Neutrophil (primary cell): ENCODE measurements around the gene C12orf60.

Experiments used
- H3K27ac ChIP-seq: fragments of 200-600 bp; sonication (generic); 2 replicates; pipeline ENCODE4 v1.5.1; 2016; ENCODE audit warnings: mild to moderate bottlenecking, moderate library complexity
- H3K27me3 ChIP-seq: fragments of 200-600 bp; sonication (generic); 2 replicates; pipeline ENCODE4 v1.6.0; 2016; ENCODE audit warnings: mild to moderate bottlenecking
- H3K36me3 ChIP-seq: fragments of 200-600 bp; sonication (generic); 2 replicates; pipeline ENCODE4 v1.5.1; 2017
- H3K4me1 ChIP-seq, 2 experiments: fragments of 200-600 bp in 1 of 2; sonication (generic) in 1 of 2; 1 replicate in 1 of 2; 2 replicates in 1 of 2; pipeline versions ENCODE4 v1.5.1 to v1.6.1; 2013 to 2016; ENCODE audit warnings: low read depth in 1 of 2, low read length in 1 of 2, mild to moderate bottlenecking in 1 of 2, moderate library complexity in 1 of 2; ENCODE audit not compliant: control insufficient read depth in 1 of 2, insufficient read depth in 1 of 2
- H3K4me3 ChIP-seq, 2 experiments: fragments of 200-600 bp in 1 of 2; sonication (generic) in 1 of 2; 1 replicate in 1 of 2; 2 replicates in 1 of 2; pipeline ENCODE4 v1.5.1; 2013 to 2016; ENCODE audit warnings: low read depth in 1 of 2, low read length in 1 of 2, mild to moderate bottlenecking in 1 of 2, moderate library complexity in 1 of 2
- H3K9me3 ChIP-seq: fragments of 200-600 bp; sonication (generic); 2 replicates; pipeline ENCODE4 v1.5.1; 2016
- CTCF ChIP-seq: fragments of 200-600 bp; sonication (generic); IDR thresholded peaks from 2 replicates; pipeline ENCODE4 v1.5.1; 2016; ENCODE audit warnings: antibody characterized with exemption

C12orf60 gene

GRCh38 chr12:14767617-14768016 lies 35.9 kb upstream of the C12orf60 start:
- H3K9me3 ChIP-seq: no peaks in the 10 kb centered on the region
- H3K27ac ChIP-seq: no peak overlapping the region
- peaks cover 17% of the 10 kb centered on the region for H3K27me3 ChIP-seq
- H3K36me3 ChIP-seq: peaks cover 1% of the 10 kb centered on the region
- TF ChIP-seq CTCF: no peak
- no peak overlapping the region for H3K4me3 ChIP-seq
- H3K4me1 ChIP-seq: peaks cover 61 to 63% of the 10 kb centered on the region in 2 experiments

GRCh38 chr12:14768823-14769405 lies 34.6 kb upstream of the C12orf60 start:
- peak overlapping the region; percentile 89 to 98 for H3K4me3 ChIP-seq

GRCh38 chr12:14769466-14769968 lies 34.0 kb upstream of the C12orf60 start:
- peak overlapping the region; percentile 89 to 98 for H3K4me3 ChIP-seq

More at GRCh38 chr12:14768823-14769405, 34.6 kb upstream of the C12orf60 start:
- H3K4me1 ChIP-seq: peaks cover 70 to 75% of the 10 kb centered on the region in 2 experiments
- H3K36me3 ChIP-seq: no peaks in the 10 kb centered on the region
- no peaks in the 10 kb centered on the region for H3K9me3 ChIP-seq
- H3K27ac ChIP-seq: peak overlapping the region; percentile 96
- H3K27me3 ChIP-seq: peaks cover 17% of the 10 kb centered on the region
- no peak for TF ChIP-seq CTCF

GRCh38 chr12:14769969-14770495 lies 33.4 kb upstream of the C12orf60 start:
- TF ChIP-seq CTCF: peak; percentile 94
- Histone ChIP-seq H3K4me1 (peaks cover 75 to 82% of the 10 kb centered on the region in 2 experiments), H3K9me3 (no peaks in the 10 kb centered on the region), H3K36me3 (no peaks in the 10 kb centered on the region), H3K27me3 (peaks cover 22% of the 10 kb centered on the region), H3K4me3 (peak overlapping the region; percentile 89 to 98), H3K27ac (peak overlapping the region; percentile 96)

More at GRCh38 chr12:14769466-14769968, 34.0 kb upstream of the C12orf60 start:
- Histone ChIP-seq H3K36me3 (no peaks in the 10 kb centered on the region), H3K27me3 (peaks cover 17% of the 10 kb centered on the region), H3K27ac (peak overlapping the region; percentile 96), H3K9me3 (no peaks in the 10 kb centered on the region), H3K4me1 (peaks cover 72 to 80% of the 10 kb centered on the region in 2 experiments)
- TF ChIP-seq CTCF: no peak

- H3K4me1 ChIP-seq: peaks cover 75 to 82% of the 10 kb centered on the region in 2 experiments
- H3K36me3 ChIP-seq: no peaks in the 10 kb centered on the region
- peak overlapping the region; percentile 89 to 98 for H3K4me3 ChIP-seq
- no peaks in the 10 kb centered on the region for H3K9me3 ChIP-seq
- peaks cover 28% of the 10 kb centered on the region for H3K27me3 ChIP-seq
- peak overlapping the region; percentile 96 for H3K27ac ChIP-seq
- TF ChIP-seq CTCF: no peak
Observed at GRCh38 chr12:14770496-14771461, 32.7 kb upstream of the C12orf60 start.
